Hematopoietic multipotent progenitor cell treated with erythropoietin and hydrocortisone succinate and interleukin-3 and kit ligand, for 8 days (in vitro differentiated cells): ENCODE measurements around the gene GNA15.

Experiments used
- DNase-seq: peaks from one replicate; pipeline ENCODE4 v3.0.0-alpha.2; 2015

Gene GNA15

DNA sequence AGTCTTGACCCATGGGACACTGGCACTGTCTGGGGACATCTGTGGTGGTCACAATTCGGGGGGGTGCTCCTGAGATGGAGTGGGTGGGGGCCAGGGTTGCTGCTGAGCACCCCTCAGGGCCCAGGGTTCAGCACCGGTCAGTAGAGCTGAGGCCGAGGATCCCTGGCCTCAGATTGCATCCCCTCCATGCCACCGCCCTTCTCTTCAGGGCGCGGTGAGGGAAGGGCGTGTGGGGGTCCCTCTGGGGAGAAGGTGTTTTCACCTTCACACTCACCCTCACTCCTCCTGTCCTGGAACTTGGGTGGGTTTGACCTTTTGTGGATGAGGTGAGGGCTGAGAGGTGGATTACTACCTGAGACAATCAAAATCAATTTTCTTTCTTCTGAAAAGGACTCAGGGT lies 28.2 kb upstream of the GNA15 start:
- no peak for DNase-seq

DNA sequence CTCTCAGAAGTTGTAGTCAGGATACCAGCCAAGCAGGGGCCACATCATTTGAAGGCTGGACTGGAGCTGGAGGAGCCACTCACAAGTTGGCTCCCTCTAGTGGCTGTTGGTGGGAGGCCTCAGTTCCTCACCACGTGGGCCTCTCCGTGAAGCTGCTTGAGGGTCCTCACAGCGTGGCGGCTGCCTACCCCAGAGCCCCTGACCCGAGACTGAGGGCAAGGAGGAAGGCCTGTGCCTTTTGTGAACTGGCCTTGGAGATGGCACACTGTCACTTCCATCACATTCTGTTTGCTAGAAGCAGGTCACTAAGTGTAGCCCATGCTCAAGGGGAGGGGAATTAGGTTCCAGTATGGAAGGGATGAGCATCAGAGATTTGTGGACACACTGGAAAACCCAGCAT lies 27.1 kb upstream of the GNA15 start:
- peak; percentile 70 for DNase-seq

DNA sequence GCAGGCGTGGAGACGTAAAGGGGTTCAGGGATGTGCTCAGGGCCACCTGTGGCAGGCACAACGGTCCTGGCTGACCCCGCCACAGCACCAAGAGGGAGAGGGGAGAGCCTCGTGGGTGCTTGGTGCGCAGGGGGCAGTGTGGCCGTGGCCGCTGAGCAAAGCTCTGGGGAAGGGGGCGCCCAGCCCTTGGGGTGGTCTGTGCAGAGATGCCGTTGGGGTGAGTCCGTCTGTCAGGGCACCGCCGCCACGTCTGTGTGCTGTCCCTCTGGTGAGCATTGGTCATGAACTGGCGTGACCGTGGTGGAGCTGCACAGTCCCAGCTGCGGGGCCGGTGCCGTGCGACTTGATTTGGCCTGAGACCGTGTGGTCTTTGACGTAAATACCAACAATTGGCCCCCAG lies 26.3 kb upstream of the GNA15 start:
- no peak for DNase-seq

DNA sequence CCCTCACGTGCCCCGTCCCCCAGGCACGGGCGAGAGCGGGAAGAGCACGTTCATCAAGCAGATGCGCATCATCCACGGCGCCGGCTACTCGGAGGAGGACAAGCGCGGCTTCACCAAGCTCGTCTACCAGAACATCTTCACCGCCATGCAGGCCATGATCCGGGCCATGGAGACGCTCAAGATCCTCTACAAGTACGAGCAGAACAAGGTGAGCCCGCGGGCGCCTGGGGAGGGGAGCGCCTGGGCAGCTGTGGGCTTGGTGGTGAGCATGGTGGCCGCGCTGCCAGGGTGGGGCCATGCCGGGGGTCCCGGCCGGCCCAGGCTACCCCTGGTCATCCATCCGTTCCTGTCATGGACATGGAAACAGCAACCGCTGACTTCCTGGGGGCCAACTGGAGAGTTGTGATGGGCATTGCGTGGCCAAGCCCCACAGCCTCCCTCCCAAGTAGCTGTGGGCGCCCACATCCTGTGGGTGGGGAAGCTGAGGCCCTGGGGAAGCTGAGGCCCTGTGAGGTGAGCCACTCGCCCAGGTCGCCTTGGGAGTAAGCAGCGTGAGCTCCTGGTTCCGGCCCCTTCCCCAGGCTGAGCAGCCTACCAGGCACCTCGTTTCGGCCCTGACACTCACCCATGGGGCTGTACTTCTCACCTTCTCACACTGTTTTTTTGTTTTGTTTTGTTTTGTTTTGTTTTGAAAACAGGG lies 25.6 kb upstream of the GNA15 start:
- DNase-seq: no peak

DNA sequence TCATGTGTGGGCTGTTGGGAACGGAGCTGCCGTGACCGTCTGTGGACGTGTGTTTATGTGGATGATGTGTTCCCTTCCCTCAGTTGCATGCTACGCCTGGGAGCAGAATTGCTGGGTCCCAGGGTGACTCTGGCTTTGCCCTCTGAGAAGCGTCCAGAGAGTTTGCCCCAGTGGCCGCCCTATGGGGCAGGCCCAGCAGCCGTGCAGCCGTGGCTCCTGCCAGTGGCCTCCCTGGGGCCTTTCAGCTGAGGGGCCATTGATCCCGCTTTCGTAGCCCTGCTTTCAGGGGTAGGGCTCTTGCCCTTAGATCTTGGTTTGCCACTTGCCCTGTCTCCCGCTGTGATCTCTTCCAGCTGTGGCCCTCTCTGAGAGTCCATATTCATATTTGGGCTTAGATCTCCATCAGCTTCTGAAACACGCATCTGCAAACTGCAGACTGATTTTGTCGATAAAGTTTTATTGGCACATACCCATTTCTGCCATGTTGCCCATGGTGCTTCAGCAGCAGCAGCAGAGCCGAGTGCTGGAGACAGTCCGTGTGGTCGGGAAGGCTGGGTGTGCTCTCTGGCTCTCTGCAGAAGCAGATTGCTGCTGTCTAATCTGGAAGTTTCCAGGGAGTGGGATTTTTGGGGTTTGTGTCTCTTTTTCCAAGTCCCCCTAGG lies 24.1 kb upstream of the GNA15 start:
- no peak for DNase-seq

DNA sequence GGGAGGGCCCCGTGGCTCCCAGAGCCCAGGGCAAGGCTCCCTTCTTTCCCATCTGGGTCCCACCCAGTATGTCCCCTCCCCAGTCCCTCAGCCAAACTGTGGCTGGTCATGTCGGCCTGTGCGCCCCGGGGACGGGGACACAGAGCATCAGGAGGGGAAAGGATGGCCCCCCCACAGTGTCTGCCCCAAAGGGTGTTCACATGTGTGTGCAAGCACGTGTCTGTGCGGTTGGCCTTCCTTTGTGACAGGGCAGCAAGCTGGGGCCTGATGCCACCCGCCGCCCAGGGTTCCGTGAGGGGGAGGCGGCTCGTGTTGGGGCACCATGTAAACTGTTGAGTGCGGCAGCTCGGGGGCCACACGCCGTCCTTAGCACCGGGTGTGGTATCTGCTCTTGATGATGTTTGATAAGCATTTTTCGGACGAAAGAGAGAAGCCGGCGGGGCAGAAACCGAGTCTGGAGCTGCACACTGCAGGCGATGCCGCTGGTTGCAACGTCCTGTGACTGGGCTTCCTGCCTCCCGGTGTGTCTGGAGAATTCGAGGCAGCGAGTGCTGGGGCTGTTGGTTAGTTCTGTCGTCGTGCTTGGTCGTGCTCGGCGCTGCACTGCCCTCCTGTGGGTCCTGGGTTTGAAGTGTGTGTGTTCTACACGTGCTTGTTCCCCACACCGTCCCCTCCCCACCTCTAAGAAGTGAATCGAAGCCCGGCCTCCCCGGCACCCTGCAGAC lies 23.3 kb upstream of the GNA15 start:
- no peak for DNase-seq

DNA sequence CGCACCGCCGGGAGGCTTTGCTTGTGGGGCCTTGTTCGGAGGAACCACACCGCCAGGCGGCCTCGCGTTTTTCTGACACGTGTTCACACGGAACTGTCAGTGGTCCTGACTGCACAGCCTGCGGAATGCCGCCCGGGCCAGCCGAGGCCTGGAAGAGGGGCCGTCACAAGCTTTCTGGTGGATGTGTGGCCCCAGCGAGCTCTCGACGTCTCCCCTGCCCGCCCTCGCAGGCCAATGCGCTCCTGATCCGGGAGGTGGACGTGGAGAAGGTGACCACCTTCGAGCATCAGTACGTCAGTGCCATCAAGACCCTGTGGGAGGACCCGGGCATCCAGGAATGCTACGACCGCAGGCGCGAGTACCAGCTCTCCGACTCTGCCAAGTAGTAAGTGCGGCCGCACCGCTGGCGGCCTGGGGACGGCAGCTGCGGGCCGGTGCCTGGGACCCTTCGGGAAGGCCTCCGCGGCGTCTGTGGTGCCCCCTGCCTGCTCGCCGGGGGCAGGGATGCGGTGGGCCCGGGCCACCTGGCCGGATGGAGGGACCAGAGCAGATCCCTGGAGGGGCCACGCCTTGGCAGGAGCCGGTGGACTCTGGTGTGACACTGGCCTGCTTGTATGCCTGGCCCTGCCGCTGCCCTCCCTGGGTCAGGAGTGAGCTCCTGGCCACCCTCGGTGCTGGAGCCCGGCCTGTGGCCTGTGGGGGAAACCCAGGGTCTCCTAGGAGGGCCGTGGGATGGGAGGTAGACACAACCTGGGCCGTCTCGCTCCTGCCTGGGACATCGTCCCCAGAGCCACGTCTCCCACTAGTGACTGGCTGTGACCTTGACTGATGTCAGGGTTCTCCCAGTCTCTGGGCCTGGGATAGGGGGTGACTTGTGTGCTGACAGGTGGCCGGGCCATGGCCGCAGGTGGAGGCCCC lies 22.5 kb upstream of the GNA15 start:
- DNase-seq: no peak

DNA sequence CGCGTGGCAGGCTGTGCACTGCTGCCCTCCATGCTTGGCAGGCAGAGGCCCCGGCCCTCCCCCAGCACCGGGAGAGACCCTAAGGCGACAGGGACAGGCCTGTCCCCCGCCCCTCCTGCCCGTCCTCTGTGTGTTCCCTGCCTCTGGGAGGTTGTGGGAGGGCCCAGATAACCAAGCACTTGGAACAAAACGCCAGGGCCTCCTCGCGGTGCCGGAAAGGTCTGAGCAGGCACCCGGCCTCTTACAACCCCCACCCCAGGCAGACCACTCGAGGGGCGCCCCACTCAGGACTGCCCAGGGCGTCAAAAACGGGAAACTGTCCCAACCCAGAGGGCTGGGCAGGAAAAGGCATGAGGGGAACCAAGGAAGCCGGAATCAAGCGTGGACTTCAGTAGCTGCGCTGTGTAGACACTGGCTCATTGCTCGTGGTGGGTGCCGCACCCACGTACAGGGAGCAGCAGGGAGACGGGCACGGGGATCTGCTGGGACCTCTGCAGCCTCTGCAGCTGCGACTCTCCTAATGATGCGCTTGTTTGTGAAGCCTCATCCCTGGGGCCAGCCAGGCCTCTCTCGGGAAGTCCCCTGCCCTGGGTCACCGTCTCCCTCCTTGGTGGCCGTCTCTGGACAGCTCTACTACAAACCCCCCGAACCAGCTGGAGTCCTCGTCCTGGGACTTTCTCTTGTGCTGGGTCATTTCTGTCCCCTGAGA lies 21.7 kb upstream of the GNA15 start:
- no peak for DNase-seq

DNA sequence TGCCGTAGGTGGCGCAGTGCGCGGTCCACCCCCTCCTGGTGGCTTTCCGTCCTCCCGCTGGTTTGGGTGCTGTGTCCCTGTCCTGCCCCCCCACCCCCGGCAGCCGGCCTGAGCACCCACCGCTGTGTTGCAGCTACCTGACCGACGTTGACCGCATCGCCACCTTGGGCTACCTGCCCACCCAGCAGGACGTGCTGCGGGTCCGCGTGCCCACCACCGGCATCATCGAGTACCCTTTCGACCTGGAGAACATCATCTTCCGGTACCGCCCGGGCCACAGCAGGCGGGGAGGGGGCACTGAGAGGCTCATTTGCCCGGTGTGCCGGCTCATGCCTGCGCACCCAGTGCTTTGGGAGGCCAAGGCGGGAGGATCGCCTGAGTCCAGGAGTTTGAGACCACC lies 21.0 kb upstream of the GNA15 start:
- no peak for DNase-seq

DNA sequence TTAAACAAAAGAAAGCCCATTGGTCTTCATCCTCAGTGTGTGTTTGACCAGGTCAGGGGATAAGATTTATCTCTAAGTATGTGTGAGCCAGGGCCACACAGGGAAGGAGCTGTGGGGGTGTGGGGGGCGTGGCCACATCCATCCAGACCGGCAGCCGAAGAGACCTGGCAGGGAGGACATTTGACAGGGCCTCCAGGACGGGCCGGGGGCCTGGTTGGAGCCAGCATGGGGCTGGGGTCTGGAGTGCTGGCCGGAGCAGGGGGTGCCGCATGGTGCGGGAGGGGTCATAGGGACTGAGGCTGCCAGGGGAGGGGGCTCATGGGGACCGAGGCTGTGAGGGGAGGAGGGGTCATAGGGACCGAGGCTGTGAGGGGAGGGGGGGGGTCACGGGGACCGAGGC lies 20.4 kb upstream of the GNA15 start:
- DNase-seq: no peak

DNA sequence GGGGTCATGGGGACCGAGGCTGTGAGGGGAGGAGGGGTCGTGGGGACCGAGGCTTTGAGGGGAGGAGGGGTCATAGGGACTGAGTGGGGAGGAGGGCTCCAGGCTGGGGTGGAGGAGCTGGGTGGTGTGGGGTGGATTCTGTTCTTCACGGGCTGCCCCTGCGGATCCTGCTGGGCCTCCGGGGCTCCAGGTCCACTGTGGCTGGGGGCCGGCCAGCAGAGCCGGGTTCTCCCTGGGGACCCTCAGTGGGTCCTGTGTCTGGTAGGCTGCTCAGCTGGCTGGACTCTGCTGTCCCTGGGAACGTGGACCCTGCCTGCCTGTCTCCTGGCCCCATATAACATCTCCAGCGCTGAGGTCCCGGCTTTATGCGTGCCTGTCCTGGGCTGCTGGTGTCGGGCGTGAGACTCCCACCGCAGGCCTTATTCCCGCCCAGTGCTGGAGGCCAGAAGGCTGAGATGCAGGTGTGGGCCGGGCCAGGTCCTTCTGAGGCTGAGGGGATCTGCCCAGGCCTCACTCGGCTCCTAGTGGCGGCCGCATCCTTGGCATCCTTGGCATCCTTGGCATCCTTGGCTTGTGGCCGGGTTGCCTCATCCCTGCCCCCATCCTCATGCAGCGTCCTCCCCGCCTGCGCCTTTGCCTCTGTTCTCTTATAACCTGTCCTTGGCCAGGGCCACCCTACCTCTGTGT lies 19.8 kb upstream of the GNA15 start:
- DNase-seq: no peak

DNA sequence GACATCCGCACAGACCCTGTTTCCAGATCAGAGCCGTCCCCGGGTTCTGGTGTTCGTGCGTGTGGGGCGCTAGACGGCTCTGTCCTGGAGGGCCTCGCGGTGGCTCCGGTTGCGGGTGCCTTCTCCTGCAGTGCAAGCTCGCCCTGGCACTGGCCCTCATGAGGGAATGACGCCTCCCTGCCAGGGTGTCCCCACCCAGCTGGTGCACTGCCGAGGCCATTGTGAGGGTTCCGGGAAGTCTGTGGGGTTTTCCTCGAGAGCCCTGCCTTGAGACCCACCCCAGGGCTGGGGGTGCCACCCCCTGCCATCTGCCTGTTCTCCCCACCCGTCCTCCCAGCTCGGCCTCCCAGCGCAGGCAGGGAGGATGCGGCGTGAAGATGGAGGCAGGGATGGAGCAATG lies 19.2 kb upstream of the GNA15 start:
- DNase-seq: no peak

DNA sequence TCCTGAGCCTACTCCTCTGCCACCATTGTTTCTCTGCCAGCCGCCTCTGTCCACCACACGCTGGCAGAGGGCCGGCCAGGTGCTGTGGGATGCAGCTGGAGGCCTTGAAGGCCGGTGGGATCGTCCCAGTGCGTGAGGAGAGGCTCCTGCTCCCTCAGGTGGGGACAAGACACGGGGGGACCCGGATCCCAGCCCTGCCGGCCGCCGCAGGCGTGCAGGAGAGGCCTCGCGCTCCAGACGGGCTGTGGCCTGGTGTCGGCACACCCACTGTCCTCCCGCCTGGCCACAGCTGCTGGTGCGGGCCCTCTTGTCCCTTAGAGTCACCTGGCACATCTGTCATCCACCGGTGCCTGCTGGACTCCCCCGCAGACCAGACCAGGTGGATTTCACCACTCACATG lies 18.1 kb upstream of the GNA15 start:
- DNase-seq: no peak

DNA sequence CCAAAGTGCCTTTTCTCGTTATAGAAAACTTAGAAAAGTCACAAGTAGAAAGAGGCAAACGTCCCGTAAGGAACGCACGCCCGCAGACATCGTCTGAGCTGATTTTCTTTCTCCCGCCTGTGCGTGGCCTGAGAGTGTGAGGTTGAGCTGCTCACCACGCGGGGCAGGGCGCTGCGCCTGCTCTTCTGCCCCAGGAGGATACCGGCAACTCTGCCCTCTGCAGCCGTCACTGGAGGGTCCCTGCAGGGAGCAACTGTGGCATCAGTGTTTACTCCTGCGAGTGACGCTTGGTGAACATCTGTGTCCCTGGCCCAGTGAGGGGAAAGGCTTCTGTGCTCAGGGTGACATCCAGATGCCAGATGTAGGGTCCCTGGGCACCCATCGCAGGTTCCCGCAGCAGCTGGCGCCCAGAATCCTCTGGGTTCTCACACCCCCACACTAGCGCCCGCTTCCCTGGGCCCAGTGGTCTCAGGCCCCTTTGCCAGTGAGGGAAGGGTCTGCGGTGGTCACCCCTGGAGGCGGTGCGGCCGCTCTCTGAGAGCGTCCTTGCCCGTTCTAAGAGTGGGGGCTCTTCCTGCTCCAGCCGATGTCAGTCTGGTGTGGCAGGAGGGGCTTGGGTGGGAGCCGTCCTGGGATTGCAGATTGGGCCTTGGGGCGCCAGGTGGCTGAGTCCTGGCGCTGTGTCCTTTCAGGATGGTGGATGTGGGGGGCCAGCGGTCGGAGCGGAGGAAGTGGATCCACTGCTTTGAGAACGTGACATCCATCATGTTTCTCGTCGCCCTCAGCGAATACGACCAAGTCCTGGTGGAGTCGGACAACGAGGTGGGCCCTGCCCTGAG lies 17.4 kb upstream of the GNA15 start:
- no peak for DNase-seq

DNA sequence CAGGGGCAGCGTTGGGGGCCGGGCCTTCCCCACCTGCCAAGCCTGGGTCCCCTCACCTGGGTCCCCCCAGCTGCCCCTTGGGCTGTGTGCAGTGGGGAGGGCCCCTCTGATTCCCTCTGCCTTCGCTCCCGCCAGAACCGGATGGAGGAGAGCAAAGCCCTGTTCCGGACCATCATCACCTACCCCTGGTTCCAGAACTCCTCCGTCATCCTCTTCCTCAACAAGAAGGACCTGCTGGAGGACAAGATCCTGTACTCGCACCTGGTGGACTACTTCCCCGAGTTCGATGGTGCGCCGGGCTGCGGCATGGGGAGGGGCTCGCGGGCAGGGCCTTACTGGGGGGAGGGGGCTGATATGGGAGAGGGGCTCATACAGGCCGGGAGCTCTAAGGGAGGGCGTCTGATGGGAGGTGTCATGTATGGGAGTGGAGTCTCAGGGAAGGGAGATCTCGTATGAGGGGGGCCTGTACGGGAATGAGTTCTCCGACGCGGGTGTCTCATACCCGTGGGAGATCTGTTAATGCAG lies 16.7 kb upstream of the GNA15 start:
- no peak for DNase-seq

DNA sequence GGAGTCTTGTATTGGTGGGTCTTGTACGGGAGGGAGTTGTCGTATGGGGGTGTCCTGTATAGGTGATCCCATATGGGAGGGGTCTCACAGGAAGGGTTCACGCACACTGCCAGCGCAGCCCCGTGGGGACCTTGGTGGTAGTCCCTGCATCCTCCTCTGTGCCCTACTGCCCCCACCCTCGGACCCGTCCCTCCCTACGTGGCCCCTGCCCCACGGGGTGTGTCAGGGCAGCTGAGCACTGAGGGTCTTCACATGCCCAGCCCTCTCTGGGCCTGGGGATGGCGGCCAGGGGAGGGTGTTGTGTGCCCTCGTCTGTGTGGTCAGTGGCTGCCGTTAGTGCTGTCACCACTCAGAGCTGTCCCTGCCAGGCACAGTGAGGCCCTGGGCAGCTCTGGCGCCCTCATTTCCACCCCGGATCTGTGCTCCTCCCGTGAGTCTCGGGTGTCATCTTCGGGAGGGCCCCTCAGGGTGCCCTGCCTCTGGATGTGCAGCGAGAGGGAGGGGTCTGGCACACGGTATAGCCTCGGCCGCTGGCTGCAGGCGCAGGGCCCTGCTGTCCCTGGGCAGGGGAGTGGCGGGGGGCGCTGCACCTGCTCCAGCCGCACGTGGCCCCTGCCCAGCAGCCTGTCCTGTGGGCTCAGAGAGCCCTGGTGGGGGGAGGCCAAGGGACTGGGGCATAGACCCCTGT lies 16.0 kb upstream of the GNA15 start:
- no peak for DNase-seq

DNA sequence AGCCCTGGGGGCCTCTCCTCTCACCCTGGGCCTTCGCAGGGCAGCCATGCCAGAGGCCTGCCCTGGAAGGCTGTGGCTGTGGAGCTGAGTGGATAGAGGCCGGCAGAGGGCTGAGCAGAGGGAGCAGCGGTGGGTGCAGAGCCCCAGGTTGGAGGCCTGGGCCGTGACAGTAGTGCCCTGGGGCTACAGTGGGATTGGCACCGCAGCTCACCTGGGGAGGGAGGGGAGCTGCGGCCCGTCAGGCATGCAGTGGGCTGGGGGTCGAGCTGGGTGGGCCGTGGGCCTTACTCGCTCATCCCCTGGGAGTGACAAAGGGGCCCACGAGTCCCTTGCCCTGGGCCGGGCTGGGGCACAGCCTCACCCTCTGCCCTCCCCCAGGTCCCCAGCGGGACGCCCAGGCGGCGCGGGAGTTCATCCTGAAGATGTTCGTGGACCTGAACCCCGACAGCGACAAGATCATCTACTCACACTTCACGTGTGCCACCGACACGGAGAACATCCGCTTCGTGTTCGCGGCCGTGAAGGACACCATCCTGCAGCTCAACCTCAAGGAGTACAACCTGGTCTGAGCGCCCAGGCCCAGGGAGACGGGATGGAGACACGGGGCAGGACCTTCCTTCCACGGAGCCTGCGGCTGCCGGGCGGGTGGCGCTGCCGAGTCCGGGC lies 15.1 kb upstream of the GNA15 start:
- no peak for DNase-seq

DNA sequence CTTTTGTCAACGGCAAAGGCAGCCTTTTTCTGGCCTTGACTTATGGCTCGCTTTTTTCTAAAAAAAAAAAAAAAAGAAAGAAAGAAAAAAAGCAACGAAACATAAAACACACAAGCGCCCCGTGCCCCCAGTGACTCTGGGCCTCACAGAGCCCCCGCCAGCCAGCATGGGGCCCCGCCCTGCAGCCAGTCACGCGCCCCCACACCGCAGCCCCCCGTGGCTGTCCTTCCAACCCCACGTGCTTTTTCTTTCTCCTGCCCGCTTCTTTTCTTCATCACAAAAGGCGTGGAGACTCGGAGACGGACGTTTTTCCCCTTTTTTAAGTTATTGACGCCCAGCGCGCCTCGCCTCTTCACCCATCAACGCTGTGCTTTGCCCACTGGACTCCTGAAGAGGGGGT lies 14.4 kb upstream of the GNA15 start:
- DNase-seq: no peak

DNA sequence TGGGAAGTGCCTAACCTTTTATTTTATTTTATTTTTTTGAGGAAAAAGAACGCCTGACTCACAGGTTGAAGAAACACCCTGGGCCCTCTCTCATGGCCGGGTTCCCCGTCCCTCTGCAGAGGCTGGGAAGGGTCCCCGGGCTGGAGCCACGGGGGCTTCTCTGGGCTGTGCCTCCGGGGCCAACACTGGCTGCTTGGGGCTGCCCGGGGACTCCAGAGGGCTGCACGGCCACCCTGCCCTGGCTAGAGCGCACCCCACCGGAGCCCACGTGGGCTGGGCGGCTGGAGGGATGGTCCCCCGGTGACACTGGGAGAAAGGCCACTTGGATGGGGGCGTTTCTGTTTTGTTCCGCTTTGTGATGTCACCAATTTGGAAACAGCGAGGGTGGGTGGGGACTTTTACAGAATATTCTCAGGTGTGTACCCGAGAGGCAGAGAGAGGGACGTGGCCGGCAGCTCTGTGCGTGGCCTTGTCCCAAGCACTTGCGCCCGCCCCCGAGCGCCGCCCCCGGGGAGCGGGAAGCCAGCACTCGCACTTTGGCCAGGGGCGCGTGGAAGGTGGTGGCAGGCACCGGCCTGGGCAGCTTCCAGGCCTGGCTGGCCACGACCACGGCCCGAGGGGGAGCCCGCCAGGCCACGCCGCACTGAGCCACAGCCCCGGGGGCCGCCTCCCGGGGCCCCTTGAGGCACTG lies 13.9 kb upstream of the GNA15 start:
- DNase-seq: no peak
